ENCODE data around the gene CD1B.
"Not testable (repeated sequence)": the region's sequence is repeated elsewhere in the genome, so short reads cannot be mapped to it uniquely, and the experiment has no call there.

CD1B gene

GRCh38 chr1:158331481-158332150, at the start of gene CD1B:
TSS of gene CD1B (minus strand) at chr1:158331531. CDS start at chr1:158331423, 108 bp downstream.
- no peak within 1 kb of the TSS for H3K4me3 ChIP-seq (ENCODE audit: low read length)
- TF ChIP-seq ZNF274 (IDR thresholded peaks at IDR 0.05; ENCODE audit: low read depth, low read length) = no peak

- no peak overlapping the region for H3K4me3 ChIP-seq (ENCODE audit: low read length)
- no peak for TF ChIP-seq ZNF274 (IDR thresholded peaks at IDR 0.05; ENCODE audit: low read depth, low read length)
These were observed 43.5 kb upstream of the CD1B start for GRCh38 chr1:158374860-158375259.

- not testable (repeated sequence) for H3K4me3 ChIP-seq (ENCODE audit: low read length)
These were observed 42.8 kb upstream of the CD1B start for GRCh38 chr1:158374101-158374500.

- TF ChIP-seq ZNF274 (IDR thresholded peaks at IDR 0.05; ENCODE audit: low read depth, low read length) = no peak
- no peak overlapping the region for H3K4me3 ChIP-seq (ENCODE audit: low read length)
These were observed 40.0 kb upstream of the CD1B start for GRCh38 chr1:158371188-158371953.

- TF ChIP-seq ZNF274 (IDR thresholded peaks at IDR 0.05; ENCODE audit: low read depth, low read length) = no peak
- H3K4me3 ChIP-seq (ENCODE audit: low read length) = no peak overlapping the region
These were observed 35.5 kb upstream of the CD1B start for GRCh38 chr1:158366783-158367182.

- H3K4me3 ChIP-seq (ENCODE audit: low read length) = no peak overlapping the region
- no peak for TF ChIP-seq ZNF274 (IDR thresholded peaks at IDR 0.05; ENCODE audit: low read depth, low read length)
These were observed 31.6 kb upstream of the CD1B start for GRCh38 chr1:158362941-158363340.

GRCh38 chr1:158362482-158362881, 31.2 kb upstream of the CD1B start:
- H3K4me3 ChIP-seq (ENCODE audit: low read length) = no peak overlapping the region
- TF ChIP-seq ZNF274 (IDR thresholded peaks at IDR 0.05; ENCODE audit: low read depth, low read length) = no peak

GRCh38 chr1:158357441-158357840, 26.1 kb upstream of the CD1B start:
- no peak for TF ChIP-seq ZNF274 (IDR thresholded peaks at IDR 0.05; ENCODE audit: low read depth, low read length)
- H3K4me3 ChIP-seq (ENCODE audit: low read length) = no peak overlapping the region

- H3K4me3 ChIP-seq (ENCODE audit: low read length) = no peak overlapping the region
- TF ChIP-seq ZNF274 (IDR thresholded peaks at IDR 0.05; ENCODE audit: low read depth, low read length) = no peak
These were observed 25.3 kb upstream of the CD1B start for GRCh38 chr1:158356616-158357015.

- no peak overlapping the region for H3K4me3 ChIP-seq (ENCODE audit: low read length)
- TF ChIP-seq ZNF274 (IDR thresholded peaks at IDR 0.05; ENCODE audit: low read depth, low read length) = no peak
These were observed 24.5 kb upstream of the CD1B start for GRCh38 chr1:158355773-158356285.

GRCh38 chr1:158354255-158354654, 22.9 kb upstream of the CD1B start:
- no peak overlapping the region for H3K4me3 ChIP-seq (ENCODE audit: low read length)
- TF ChIP-seq ZNF274 (IDR thresholded peaks at IDR 0.05; ENCODE audit: low read depth, low read length) = no peak

GRCh38 chr1:158353303-158354075, 22.2 kb upstream of the CD1B start, which contains the start of gene CD1E:
TSS of gene CD1E (plus strand) at chr1:158353894. CDS start at chr1:158353989, 95 bp downstream.
- H3K4me3 ChIP-seq (ENCODE audit: low read length) = no peak within 1 kb of the TSS
- no peak for TF ChIP-seq ZNF274 (IDR thresholded peaks at IDR 0.05; ENCODE audit: low read depth, low read length)

GRCh38 chr1:158348946-158349345, 17.6 kb upstream of the CD1B start:
- H3K4me3 ChIP-seq (ENCODE audit: low read length) = not testable (repeated sequence)

GRCh38 chr1:158336413-158336812, 5.1 kb upstream of the CD1B start:
- not testable (repeated sequence) for H3K4me3 ChIP-seq (ENCODE audit: low read length)

- no peak for TF ChIP-seq ZNF274 (IDR thresholded peaks at IDR 0.05; ENCODE audit: low read depth, low read length)
- H3K4me3 ChIP-seq (ENCODE audit: low read length) = no peak overlapping the region
These were observed 3.8 kb upstream of the CD1B start for GRCh38 chr1:158335213-158335532.
